Measurements from ENCODE around the gene ABHD13.

Gene ABHD13

DNA sequence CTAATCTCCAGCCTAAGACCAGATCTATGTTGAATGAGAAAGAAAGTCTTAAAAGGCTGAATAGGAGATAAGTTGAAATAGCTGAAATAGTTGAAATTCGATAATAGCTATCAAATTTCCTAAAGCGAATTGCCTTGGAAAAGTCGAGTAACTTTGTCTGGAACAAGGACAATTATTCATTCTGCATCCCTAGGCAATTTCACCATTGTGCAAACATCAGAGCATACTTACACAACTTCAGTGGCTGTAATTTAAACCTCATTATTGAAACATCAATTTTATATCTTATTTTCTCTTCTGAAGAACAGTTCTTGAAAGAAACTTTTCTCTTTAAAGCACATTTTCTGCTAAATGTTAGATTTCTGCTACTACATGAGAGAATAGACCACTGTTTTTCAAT is 64.9 kb downstream of the ABHD13 start:
- TF ChIP-seq, protein P1, sequence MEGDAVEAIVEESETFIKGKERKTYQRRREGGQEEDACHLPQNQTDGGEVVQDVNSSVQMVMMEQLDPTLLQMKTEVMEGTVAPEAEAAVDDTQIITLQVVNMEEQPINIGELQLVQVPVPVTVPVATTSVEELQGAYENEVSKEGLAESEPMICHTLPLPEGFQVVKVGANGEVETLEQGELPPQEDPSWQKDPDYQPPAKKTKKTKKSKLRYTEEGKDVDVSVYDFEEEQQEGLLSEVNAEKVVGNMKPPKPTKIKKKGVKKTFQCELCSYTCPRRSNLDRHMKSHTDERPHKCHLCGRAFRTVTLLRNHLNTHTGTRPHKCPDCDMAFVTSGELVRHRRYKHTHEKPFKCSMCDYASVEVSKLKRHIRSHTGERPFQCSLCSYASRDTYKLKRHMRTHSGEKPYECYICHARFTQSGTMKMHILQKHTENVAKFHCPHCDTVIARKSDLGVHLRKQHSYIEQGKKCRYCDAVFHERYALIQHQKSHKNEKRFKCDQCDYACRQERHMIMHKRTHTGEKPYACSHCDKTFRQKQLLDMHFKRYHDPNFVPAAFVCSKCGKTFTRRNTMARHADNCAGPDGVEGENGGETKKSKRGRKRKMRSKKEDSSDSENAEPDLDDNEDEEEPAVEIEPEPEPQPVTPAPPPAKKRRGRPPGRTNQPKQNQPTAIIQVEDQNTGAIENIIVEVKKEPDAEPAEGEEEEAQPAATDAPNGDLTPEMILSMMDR (IDR thresholded peaks at IDR 0.05; ENCODE audit: insufficient read depth, low read depth, low read length, missing control alignments): no peak
- H3K4me3 ChIP-seq (ENCODE audit: low read depth, low read length): no peak overlapping the region
- no peak for DNase-seq (ENCODE audit: low read depth)
